ENCODE measurements around the gene DHX15.
"Not testable (repeated sequence)": the region's sequence is repeated elsewhere in the genome, so short reads cannot be mapped to it uniquely, and the experiment has no call there.

DHX15 gene

GRCh38 chr4:24515698-24516097, 68.7 kb downstream of the DHX15 start:
- H3K4me3 ChIP-seq (replicated peaks in 1 of 2; ENCODE audit: low read depth in 2 of 2, low read length in 2 of 2) = no peak overlapping the region
- peak in 1 of 2 donors; percentile 24 for DNase-seq (ENCODE audit: low read depth in 2 of 2)
- no peak for TF ChIP-seq CTCF (IDR thresholded peaks at IDR 0.05; ENCODE audit: low read depth, low read length)

- peak; percentile 16 for TF ChIP-seq CTCF (IDR thresholded peaks at IDR 0.05; ENCODE audit: low read depth, low read length)
- peak; percentile 11 to 13 for DNase-seq (ENCODE audit: low read depth in 2 of 2)
- no peak overlapping the region for H3K4me3 ChIP-seq (replicated peaks in 1 of 2; ENCODE audit: low read depth in 2 of 2, low read length in 2 of 2)
Measured at GRCh38 chr4:24514808-24515207, 69.5 kb downstream of the DHX15 start.

- TF ChIP-seq CTCF (IDR thresholded peaks at IDR 0.05; ENCODE audit: low read depth, low read length) = no peak
- no peak for DNase-seq (ENCODE audit: low read depth in 2 of 2)
Measured at GRCh38 chr4:24513718-24514117, 70.6 kb downstream of the DHX15 start.

GRCh38 chr4:24511371-24512063, 72.8 kb downstream of the DHX15 start:
- TF ChIP-seq CTCF (IDR thresholded peaks at IDR 0.05; ENCODE audit: low read depth, low read length) = no peak
- DNase-seq (ENCODE audit: low read depth in 2 of 2) = no peak
- no peak overlapping the region for H3K4me3 ChIP-seq (replicated peaks in 1 of 2; ENCODE audit: low read depth in 2 of 2, low read length in 2 of 2)

More at GRCh38 chr4:24513718-24514117, 70.6 kb downstream of the DHX15 start:
- no peak overlapping the region for H3K4me3 ChIP-seq (replicated peaks in 1 of 2; ENCODE audit: low read depth in 2 of 2, low read length in 2 of 2)

GRCh38 chr4:24510091-24510490, 74.3 kb downstream of the DHX15 start:
- no peak for DNase-seq (ENCODE audit: low read depth in 2 of 2)
- TF ChIP-seq CTCF (IDR thresholded peaks at IDR 0.05; ENCODE audit: low read depth, low read length) = no peak
- no peak overlapping the region for H3K4me3 ChIP-seq (replicated peaks in 1 of 2; ENCODE audit: low read depth in 2 of 2, low read length in 2 of 2)

GRCh38 chr4:24508541-24508940, 75.8 kb downstream of the DHX15 start:
- TF ChIP-seq CTCF (IDR thresholded peaks at IDR 0.05; ENCODE audit: low read depth, low read length) = no peak
- no peak for DNase-seq (ENCODE audit: low read depth in 2 of 2)
- H3K4me3 ChIP-seq (replicated peaks in 1 of 2; ENCODE audit: low read depth in 2 of 2, low read length in 2 of 2) = no peak overlapping the region

- no peak for DNase-seq (ENCODE audit: low read depth in 2 of 2)
- no peak for TF ChIP-seq CTCF (IDR thresholded peaks at IDR 0.05; ENCODE audit: low read depth, low read length)
Measured at GRCh38 chr4:24507439-24507838, 76.9 kb downstream of the DHX15 start.

GRCh38 chr4:24503090-24503489, 81.3 kb downstream of the DHX15 start:
- not testable (repeated sequence) for DNase-seq (ENCODE audit: low read depth in 2 of 2); H3K4me3 ChIP-seq (replicated peaks in 1 of 2; ENCODE audit: low read depth in 2 of 2, low read length in 2 of 2)

More at GRCh38 chr4:24507439-24507838, 76.9 kb downstream of the DHX15 start:
- H3K4me3 ChIP-seq (replicated peaks in 1 of 2; ENCODE audit: low read depth in 2 of 2, low read length in 2 of 2) = no peak overlapping the region

Measured in cardiac fibroblast (primary cell).